GM21723 (cell line): ENCODE measurements around the gene DSCAM.
"Not testable (repeated sequence)": the region's sequence is repeated elsewhere in the genome, so short reads cannot be mapped to it uniquely, and the experiment has no call there.

Experiments
- ATAC-seq: cut with Tn5 transposase; IDR thresholded peaks from one replicate; pipeline ENCODE4 v1.9.1; 2021; ENCODE audit warnings: mild to moderate bottlenecking, moderate library complexity; ENCODE audit not compliant: unreplicated experiment

DSCAM gene

DNA sequence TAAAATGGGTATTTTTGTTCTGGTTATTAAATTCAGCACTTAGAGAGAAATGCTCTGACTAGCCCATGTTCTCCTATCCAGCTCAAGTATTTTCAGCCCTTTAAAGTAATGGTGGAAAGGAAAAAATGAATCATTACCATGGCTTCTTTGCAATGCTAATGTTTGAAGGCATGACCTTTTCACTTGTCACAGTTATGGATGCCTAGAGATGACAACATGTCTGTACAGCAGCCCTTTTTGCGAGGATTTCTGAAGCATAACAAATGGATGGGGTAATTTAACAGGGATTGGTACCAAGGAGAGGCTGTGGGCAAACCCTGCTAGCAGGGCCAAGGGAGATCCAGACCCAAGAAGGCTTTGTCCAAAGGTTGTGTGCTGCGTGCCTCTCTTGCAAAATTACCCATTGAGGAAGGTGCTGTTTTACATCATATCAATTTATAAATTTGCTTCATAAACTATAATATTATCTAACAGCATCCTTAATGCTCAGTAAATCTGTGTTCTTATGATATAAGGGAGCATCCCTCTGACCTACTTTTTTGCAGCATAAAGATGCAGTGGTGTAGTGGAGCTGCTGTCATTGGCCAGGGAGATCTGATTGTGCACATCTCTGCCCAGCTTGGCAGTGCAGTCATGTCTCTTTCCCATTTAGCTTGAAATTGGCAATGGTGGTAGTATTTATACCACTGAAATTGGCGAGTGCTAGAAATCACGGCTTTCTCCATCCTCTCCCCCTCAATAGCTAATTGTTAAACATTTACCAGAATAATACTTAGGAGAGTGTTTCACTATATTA is 652.6 kb downstream of the DSCAM start:
- no peak for ATAC-seq

DNA sequence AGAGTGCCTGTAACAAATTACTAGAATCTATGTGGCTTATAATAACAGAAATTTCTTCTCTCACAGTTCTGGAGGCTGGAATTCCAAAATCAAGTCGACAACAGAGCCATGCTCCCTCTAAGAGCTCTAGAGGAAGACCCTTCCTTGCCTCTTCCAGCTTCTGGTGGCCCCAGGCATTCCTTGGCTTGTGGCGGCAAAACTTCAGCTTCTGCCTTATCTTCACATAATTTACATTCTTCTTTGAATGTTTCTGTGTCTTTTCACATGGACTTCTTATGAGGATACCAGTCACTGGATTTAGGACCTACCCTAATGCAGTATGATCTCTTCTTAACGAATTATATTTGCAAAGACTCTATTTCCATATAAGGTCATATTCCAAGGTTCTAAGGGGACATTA is 655.3 kb downstream of the DSCAM start:
- ATAC-seq, result no peak

DNA sequence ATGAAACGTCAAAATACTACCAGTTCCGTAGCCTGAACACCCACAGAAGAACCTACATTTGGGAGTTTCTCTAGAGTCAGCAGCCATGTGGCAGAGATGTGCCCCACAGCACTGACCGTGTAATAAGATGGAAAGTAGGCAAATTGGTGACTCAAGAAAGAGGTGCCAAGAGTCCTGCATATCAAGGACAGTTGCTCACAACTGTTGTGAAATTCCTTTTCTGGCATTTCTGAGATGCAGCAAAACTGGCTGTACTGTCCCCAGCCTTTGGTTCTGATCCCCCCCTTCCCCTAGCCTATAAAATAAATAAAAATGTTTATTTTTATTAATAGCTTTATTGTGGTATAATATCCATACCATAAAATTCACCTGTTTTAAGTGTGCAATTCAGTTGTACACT is 655.8 kb downstream of the DSCAM start:
- no peak for ATAC-seq

- no peak for ATAC-seq
Observed at GRCh38 chr21:40187946-40188654, 658.9 kb downstream of the DSCAM start.

DNA sequence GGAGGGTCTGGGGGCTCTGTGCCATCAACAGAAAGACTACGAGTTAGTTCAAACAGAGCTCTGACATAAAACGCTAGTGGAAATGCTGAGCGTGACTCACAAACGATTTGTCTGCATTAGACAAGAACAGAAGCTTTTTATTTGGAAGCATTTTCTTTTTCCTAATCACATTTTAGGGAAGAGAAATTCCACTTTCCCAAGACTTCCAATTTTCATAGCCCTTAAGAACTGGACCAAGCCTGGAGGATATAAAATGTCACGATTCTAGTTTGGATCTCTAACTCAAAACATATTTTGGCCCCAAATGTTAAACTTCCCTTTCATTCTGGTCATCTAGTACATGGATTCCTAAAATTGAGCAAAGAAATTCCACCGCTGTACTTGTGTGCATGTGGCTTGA is 659.7 kb downstream of the DSCAM start:
- ATAC-seq, result no peak

DNA sequence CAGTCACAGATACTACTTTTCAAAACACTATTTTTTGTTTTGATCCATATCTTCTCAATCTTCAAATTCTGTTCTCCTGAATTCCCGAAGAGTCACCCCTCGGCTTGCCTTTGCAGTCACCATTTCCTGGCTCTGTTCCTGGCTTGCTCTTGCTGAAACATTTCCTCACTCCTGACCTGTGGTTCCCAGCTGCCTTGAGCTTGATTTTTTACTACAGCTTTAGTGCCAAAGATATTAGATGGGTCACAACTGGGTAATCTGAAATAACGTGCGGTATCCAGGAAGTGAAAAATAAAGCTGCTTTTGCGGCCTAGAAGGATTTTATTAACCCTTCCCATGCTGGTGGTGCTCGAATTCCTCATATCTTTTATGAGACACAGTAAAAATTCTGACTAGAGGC is 660.9 kb downstream of the DSCAM start:
- ATAC-seq, result no peak

DNA sequence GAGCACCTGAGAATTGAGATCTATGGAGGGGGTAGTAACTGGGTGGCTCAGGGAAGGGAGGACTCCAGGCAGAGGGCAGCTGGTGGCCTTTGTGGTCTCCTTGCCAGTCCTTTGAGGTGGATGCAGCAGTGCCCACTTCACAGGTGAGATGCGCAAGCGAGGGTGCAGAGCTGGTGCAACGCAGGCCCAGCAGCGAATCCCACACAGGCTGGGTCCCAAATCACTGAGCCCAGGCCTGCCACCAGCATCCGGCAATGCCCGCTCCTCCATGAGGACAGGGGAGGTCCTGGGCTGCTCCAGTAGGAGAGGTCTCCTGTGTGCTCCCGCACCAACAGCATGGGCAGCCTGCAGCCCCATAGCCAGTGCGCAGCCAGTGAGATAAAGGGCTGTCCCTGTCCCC is 661.8 kb downstream of the DSCAM start:
- ATAC-seq, result no peak

DNA sequence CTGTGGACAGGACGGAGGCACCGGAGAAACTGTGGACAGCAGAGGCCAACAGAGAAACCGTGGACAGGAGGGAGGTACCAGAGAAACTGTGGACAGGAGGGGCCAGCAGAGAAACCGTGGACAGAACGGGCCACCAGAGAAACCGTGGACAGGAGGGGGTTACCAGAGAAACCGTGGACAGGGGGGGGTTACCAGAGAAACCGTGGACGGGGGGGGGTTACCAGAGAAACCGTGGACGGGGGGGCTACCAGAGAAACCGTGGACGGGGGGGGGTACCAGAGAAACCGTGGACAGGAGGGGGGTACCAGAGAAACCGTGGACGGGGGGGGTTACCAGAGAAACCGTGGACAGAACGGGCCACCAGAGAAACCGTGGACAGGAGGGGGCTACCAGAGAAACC is 664.5 kb downstream of the DSCAM start:
- not testable (repeated sequence) for ATAC-seq

- no peak for ATAC-seq
Observed at GRCh38 chr21:40179166-40179565, 667.8 kb downstream of the DSCAM start.

DNA sequence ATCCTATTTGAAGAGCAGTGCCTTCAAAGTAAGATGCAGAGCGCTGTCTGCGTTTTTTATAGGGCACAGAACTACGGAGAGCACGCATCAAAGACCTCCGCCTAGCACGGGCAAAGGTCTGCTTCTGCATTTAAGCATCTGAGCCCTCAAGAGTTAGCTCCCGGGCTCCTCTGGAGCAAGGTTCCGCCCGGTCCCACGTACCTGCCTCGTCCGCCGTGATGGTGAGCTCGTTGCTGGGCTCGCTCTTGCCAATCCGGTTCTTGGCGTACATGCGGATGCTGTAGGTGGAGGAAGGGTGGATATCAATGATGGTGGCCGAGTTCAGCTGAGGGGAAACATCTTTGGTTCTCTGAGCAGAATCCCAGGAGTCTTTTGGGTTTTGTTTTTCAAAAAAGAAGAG is 668.2 kb downstream of the DSCAM start:
- ATAC-seq, result no peak

GRCh38 chr21:40177979-40178378 is 669.0 kb downstream of the DSCAM start:
- no peak for ATAC-seq

DNA sequence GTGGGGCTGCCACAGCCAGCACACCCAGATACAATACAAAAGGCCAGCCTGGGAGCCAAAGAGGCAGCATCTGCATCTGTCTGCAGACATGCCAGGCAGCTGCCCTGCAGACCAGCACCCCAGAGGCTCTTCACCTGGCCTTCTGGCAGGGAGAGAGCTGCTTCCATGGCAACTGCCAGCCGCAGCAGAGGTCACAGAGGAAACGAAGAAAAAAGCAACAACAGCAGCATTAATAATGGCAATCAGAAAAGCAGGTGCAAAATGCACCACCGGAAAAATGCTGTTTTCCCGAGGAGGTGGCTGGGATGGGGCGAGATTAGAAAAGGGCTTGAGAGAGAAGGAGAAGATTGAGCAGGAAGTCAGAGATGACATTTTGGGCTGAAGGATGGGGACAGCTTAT is 670.2 kb downstream of the DSCAM start:
- ATAC-seq, result no peak

GRCh38 chr21:40173816-40174215 is 673.1 kb downstream of the DSCAM start:
- no peak for ATAC-seq

- ATAC-seq, result no peak
Observed at GRCh38 chr21:40169971-40170370, 677.0 kb downstream of the DSCAM start.

DNA sequence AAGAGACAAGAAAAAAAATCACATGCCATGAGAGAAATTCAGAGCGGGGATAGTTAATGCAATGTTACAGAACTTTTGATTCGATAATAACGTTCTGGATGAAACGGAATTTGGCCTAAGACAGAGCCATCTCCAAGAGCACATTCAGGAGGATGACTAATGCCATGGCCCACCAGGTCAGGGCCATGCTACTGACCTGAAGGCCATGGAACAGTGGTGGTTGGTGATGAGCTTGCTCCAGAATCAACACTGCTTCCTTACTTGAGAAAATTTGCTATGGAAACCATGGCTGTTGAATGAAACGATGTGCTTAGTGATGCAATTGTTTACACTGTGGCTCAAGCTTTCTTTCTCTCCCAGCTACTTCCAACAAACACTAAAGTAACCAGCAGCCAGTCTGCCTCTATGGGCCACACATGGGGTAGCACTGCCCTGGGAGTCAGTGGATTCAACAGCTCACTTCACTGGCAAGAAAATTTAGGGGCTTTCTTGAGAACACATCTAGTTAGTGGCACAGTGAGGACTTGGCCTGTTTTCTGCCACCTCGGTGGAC is 680.6 kb downstream of the DSCAM start:
- ATAC-seq, result no peak

DNA sequence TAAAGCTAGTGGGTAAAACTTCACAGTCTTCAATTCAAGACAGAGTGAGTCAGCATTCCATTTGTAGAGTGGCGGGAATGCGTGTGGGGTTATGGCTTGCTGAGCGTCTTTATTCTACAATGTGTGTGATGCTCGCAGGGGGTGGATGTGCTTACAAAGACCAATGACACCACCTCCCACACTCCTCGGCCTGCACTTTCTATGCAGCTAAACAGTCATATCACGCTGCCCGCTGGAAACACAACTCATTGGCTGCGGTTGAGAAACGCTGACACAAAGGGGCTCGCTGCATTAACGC is 681.2 kb downstream of the DSCAM start:
- no peak for ATAC-seq

GRCh38 chr21:40164905-40165772 is 681.8 kb downstream of the DSCAM start:
- no peak for ATAC-seq

GRCh38 chr21:40162075-40162474 is 684.9 kb downstream of the DSCAM start:
- no peak for ATAC-seq

DNA sequence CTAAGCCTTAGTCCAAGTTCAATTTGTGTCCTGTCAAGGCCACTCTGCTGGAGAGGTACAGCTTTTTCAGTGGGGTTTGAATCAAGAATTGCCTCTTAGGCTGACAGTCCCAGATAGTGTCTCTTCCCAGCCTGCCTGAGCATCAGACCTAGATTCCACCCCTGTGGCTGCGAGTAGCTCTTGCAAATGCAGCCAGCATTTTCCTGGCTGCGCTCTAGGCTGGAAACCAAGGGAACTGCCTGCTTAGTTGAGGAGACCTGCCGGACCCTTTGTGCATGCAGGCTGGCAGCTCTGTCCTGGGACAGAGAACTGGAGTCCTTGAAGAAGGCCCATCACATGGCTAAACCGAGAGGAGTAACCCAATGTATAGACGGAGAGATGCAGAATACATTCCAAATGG is 686.0 kb downstream of the DSCAM start:
- ATAC-seq, result no peak

DNA sequence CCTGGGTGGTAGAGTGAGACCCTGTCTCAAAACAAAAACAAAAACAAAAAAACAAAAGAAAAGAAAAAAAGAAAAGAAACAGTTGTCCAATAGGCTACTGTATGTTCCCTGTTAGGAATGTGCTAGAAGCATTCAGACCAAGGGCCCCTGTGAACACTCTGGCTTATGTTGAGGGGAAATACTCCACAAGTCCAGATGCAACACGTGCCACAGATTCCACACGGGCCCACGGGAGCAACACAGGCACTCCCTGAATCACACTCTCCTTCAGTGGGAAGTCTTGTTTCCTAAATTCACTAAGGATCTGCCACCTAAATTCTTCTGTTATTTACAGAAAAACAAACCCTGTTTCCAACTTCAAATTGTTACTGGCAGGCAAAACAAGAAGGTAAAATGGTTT is 688.6 kb downstream of the DSCAM start:
- no peak for ATAC-seq

DNA sequence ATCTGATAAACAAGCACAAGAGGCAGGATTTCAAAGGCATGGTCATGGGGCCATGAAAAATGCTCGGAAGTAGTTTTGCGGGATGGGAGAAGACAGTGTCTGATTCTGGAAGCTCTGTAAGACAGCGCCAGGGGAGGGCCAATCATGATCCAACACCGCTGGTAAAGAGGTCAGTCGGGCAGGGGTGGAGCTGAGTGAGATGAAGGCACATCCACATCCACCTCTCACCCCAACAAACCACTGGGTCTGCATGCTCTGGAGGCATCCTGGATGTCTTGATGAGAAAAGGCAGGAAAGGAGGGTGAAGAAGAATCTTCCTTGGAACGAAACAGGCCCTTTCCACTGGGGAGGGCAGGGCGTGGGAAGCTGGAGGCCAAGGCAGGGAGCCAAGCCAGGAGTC is 691.4 kb downstream of the DSCAM start:
- ATAC-seq, result no peak

GRCh38 chr21:40153351-40153750 is 693.6 kb downstream of the DSCAM start:
- ATAC-seq, result no peak
